Testis (tissue), 3 donors: Measurements from ENCODE around the gene TXNRD1. TPM values are rescaled to one million over a fixed set of nuclear protein-coding genes. Genes with fewer than 3 reads are reported as not detected.

Experiments used
- DNase-seq: peaks from one replicate; pipeline ENCODE4 v3.0.0-alpha.2; 2019
- H3K27ac ChIP-seq, 2 donors: fragments of 200-600 bp; sonication (generic); one replicate each; pipeline ENCODE4 v1.5.1; 2019
- H3K27me3 ChIP-seq: fragments of 200-600 bp; sonication (generic); one replicate; pipeline ENCODE4 v1.5.1; 2019
- H3K36me3 ChIP-seq: fragments of 200-600 bp; sonication (generic); one replicate; pipeline ENCODE4 v1.5.1; 2017; ENCODE audit warnings: low read depth; ENCODE audit errors: missing control alignments
- H3K4me1 ChIP-seq: fragments of 200-600 bp; sonication (generic); one replicate; pipeline ENCODE4 v1.5.1; 2019
- H3K4me3 ChIP-seq, 2 donors: fragments of 200-600 bp; sonication (generic); one replicate each; pipeline ENCODE4 v1.5.1; 2017 to 2019
- H3K9me3 ChIP-seq: fragments of 200-600 bp; sonication (generic); one replicate; pipeline ENCODE4 v1.5.1; 2017
- POLR2A ChIP-seq: fragments of 450-650 bp; IDR thresholded peaks from one replicate; pipeline ENCODE4 v1.6.1; 2017; ENCODE audit warnings: antibody characterized with exemption, mild to moderate bottlenecking, moderate library complexity
- WGBS, 2 donors: methylation state at CpG; one replicate each; pipeline ENCODE4 v1.1.5; 2018; 5-methylcytosine and 5-hydroxymethylcytosine counted together
- intact Hi-C: fragments of 100-400 bp; cut with DNase I; formaldehyde crosslinking; loops from one replicate; pipeline ENCODE4 v1.15.1; 2023; ENCODE audit warnings: low total_unique reads
- polyA plus RNA-seq: library from polyadenylated mRNA; stranded (reverse); fragments of 350-450 nt; fragmentation: Illumina TruSeq; extraction: RNeasy Lipid Tissue Mini Kit (QIAGEN cat#74804); gene quantifications from one replicate; pipeline ENCODE4 v1.2.3, GENCODE V29; 2014; ENCODE audit warnings: low read depth, low replicate concordance; ENCODE audit not compliant: insufficient read depth
- total RNA-seq, 2 donors: library from RNA; depleted of rRNA; stranded (reverse); fragments of >200 nt; gene quantifications; one replicate each; pipeline ENCODE4 v1.2.3, GENCODE V29; 2016
- TF ChIP-seq, protein P1 (sequence below), 3 experiments: fragments of 450-650 bp in 2 of 3; fragments of 200-600 bp in 1 of 3; sonication (generic) in 1 of 3; IDR thresholded peaks; one replicate each; pipeline ENCODE4 v1.5.1; 2016 to 2019; ENCODE audit warnings: antibody characterized with exemption in 3 of 3, mild to moderate bottlenecking in 2 of 3, moderate library complexity in 1 of 3

TXNRD1 gene
- total and polyA plus RNA-seq, 3 donors from 2014 or later = 67.8 to 110 (median 96.2) TPM

DNA sequence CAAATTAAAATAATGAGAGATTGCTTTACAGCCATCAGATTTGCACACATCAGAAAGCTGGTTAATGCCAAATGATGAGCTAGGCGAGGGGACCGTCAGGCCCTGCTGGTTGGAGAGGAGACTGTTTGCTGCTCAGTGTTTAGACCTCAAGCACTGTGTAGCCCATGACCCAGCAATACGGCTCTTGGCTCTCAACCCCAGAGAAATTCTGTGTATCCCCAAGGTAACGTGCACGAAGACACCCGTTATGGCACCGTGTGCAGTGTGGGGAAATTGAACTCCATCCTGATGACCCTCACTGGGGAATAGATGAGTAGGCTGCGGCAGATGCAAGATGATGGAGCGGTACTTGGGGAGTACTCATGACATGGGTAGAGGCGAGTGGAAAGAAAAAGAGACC, 143.6 kb downstream of the TXNRD1 start:
- WGBS, 2 donors = 95 to 97% methylated on average over 10 of the region's 10 CpGs
- no peak for DNase-seq
- H3K4me3 ChIP-seq = no peak overlapping the region
- H3K4me1 ChIP-seq = no peaks in the 10 kb centered on the region
- H3K9me3 ChIP-seq = no peaks in the 10 kb centered on the region
- H3K36me3 ChIP-seq = no peaks in the 10 kb centered on the region
- no peak overlapping the region for H3K27ac ChIP-seq
- TF ChIP-seq POLR2A = no peak
- TF ChIP-seq, protein P1, sequence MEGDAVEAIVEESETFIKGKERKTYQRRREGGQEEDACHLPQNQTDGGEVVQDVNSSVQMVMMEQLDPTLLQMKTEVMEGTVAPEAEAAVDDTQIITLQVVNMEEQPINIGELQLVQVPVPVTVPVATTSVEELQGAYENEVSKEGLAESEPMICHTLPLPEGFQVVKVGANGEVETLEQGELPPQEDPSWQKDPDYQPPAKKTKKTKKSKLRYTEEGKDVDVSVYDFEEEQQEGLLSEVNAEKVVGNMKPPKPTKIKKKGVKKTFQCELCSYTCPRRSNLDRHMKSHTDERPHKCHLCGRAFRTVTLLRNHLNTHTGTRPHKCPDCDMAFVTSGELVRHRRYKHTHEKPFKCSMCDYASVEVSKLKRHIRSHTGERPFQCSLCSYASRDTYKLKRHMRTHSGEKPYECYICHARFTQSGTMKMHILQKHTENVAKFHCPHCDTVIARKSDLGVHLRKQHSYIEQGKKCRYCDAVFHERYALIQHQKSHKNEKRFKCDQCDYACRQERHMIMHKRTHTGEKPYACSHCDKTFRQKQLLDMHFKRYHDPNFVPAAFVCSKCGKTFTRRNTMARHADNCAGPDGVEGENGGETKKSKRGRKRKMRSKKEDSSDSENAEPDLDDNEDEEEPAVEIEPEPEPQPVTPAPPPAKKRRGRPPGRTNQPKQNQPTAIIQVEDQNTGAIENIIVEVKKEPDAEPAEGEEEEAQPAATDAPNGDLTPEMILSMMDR (IDR thresholded peaks at IDR 0.05) = no peak
- no peaks in the 10 kb centered on the region for H3K27me3 ChIP-seq
- intact Hi-C loops = loop anchor here (10.0 kb wide), 1 partner anchor 154 kb away; no protein-coding TSS in a partner anchor

DNA sequence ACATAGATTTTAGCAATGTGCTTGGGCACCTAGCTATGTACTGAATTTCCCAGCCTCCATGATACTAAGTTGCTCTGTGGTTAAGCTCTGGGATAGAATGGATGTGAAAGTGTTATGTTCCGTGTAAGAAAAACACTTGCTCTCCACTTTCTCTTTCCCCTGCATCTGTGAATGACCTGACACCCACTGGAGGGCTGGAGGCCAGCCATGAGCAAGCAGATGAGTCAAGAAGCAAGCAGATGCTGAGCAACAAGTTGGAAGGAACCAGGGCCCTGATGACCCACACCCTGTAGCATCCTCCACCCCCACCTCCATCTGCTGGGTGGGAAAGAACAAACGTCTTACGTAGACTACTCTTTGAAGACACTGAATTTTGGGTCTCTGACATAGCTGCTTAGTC, 144.6 kb downstream of the TXNRD1 start:
- H3K27me3 ChIP-seq = no peaks in the 10 kb centered on the region
- TF ChIP-seq, protein P1 (IDR thresholded peaks at IDR 0.05) = no peak
- TF ChIP-seq POLR2A = no peak
- no peaks in the 10 kb centered on the region for H3K36me3 ChIP-seq
- H3K4me1 ChIP-seq = no peaks in the 10 kb centered on the region
- no peak overlapping the region for H3K4me3 ChIP-seq
- WGBS, 2 donors = 92% methylated on average over 3 of the region's 3 CpGs
- H3K9me3 ChIP-seq = no peaks in the 10 kb centered on the region
- no peak for DNase-seq
- H3K27ac ChIP-seq = no peak overlapping the region
- intact Hi-C loops = no loop called here

DNA sequence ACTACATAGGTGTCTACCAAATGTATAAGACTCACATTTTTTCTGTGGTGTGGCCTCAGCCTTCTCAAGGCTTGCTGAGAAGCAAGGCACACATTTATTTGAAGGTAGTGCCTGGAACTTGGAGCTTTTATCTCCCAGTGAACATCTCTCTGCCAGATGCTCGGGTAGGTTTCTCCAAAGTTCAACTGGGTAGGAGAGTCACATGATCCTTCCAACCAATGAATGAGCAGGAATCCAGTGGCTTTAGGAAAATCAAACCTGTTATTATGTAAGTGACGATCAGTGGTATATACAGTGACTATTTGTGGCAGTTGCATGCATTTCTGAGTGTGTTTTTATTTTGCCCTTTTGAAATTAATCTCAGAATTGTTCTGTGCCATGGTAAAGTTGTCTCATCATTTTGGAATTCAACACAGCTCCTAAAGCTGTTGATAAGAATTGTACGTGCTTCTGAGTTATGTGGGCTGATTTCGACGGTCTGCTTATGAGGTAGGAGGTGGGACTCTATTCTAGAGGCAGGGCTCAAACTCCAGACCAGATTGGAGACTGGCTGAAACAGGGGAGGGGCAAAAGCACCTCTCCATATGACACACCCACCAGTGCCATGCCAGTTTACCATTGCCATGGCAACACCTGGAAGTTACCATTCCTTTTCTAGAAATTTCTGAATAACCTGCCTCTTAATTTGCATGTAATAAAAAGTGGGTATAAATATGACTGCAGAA, 145.6 kb downstream of the TXNRD1 start:
- no peaks in the 10 kb centered on the region for H3K27me3 ChIP-seq
- no peaks in the 10 kb centered on the region for H3K36me3 ChIP-seq
- intact Hi-C loops = no loop called here
- no peak for DNase-seq
- TF ChIP-seq, protein P1 (IDR thresholded peaks at IDR 0.05) = no peak
- TF ChIP-seq POLR2A = no peak
- 40 to 76% methylated on average over 5 of the region's 5 CpGs for WGBS, 2 donors
- H3K9me3 ChIP-seq = no peaks in the 10 kb centered on the region
- no peak overlapping the region for H3K4me3 ChIP-seq
- no peaks in the 10 kb centered on the region for H3K4me1 ChIP-seq
- H3K27ac ChIP-seq = no peak overlapping the region

DNA sequence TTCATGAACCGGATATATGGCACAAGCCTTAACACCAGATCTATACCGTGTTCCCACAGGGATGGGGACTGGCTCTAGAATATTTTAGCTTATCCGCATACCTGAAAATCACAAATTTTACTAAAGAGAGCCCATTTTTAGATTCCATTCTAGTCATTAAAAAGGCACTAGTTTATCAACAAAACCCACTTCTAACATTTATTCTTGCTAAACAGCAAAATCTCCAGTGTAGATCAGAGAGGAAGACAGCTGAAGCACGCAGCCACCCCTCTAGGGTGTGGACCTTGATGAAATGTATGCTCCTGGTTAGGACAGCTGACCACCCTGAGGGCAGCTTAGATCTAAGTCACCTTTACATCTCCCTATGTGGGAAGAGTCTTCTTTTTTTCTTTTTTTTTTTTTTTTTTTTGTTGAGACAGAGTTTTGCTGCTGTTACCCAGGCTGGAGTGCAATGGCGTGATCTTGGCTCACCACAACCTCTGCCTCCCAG, 150.4 kb downstream of the TXNRD1 start:
- Histone ChIP-seq H3K36me3 (no peaks in the 10 kb centered on the region), H3K27me3 (no peaks in the 10 kb centered on the region), H3K4me1 (no peaks in the 10 kb centered on the region), H3K27ac (no peak overlapping the region), H3K9me3 (no peaks in the 10 kb centered on the region), H3K4me3 (no peak overlapping the region)
- no peak for DNase-seq
- TF ChIP-seq, protein P1 (IDR thresholded peaks at IDR 0.05) = no peak
- TF ChIP-seq POLR2A = no peak
- 96 to 97% methylated on average over 5 of the region's 5 CpGs for WGBS, 2 donors
- intact Hi-C loops = no loop called here

DNA sequence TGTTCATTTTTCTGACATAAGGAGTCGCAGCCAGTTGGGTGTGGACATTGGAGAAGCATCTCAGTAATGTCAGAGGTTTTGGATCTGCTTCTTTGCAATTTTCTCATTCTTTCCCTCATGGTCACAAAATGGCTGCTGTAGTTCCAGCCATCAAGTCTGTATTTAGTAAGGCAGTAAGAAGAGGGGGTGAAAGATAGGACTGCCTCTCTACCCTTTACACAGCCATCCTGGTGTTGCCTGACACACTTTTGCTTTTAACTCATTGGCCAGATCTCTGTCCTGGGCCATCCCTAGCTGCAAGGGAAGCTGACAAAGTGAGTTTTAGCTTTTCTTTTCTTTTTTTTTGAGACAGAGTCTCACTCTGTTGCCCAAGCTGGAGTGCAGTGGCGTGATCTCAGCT, 154.1 kb downstream of the TXNRD1 start:
- Histone ChIP-seq H3K4me3 (no peak overlapping the region), H3K4me1 (no peaks in the 10 kb centered on the region), H3K27ac (no peak overlapping the region), H3K27me3 (no peaks in the 10 kb centered on the region), H3K9me3 (no peaks in the 10 kb centered on the region), H3K36me3 (no peaks in the 10 kb centered on the region)
- intact Hi-C loops = no loop called here
- WGBS, 2 donors = 96 to 100% methylated on average over 2 of the region's 2 CpGs
- DNase-seq = no peak
- TF ChIP-seq, protein P1 (IDR thresholded peaks at IDR 0.05) = no peak
- TF ChIP-seq POLR2A = no peak
